Measurements from ENCODE around the gene TUBB4A.

The TUBB4A gene

GRCh38 chr19:6524311-6524710 lies 22.2 kb upstream of the TUBB4A start:
- Histone ChIP-seq H3K36me3 (ENCODE audit: insufficient read depth, low read length) (no peaks in the 10 kb centered on the region), H4K20me1 (ENCODE audit: insufficient read depth, low read length) (no peaks in the 10 kb centered on the region), H3K4me1 (ENCODE audit: insufficient read depth, low read length, severe bottlenecking) (peaks cover 76% of the 10 kb centered on the region), H3K4me2 (ENCODE audit: low read length) (no peak overlapping the region), H3K27ac (ENCODE audit: low read depth, low read length, poor library complexity, severe bottlenecking) (peak overlapping the region; percentile 96), H3K9ac (ENCODE audit: low read length) (no peak overlapping the region; the same call in 1 of the 2 replicates), H3K4me3 (ENCODE audit: low read depth, low read length, poor library complexity, severe bottlenecking) (no peak overlapping the region), H3F3A (ENCODE audit: insufficient read depth, low read length) (peaks cover 6% of the 10 kb centered on the region), H2AFZ (ENCODE audit: low read length) (no peak overlapping the region), H3K79me2 (ENCODE audit: insufficient read depth, low read length) (no peaks in the 10 kb centered on the region), H3K27me3 (ENCODE audit: insufficient read depth, low read length) (no peaks in the 10 kb centered on the region), H3K9me2 (ENCODE audit: low read depth, low read length) (no peaks in the 10 kb centered on the region), H3K9me3 (ENCODE audit: low read length) (no peaks in the 10 kb centered on the region)
- TF ChIP-seq, protein P1, sequence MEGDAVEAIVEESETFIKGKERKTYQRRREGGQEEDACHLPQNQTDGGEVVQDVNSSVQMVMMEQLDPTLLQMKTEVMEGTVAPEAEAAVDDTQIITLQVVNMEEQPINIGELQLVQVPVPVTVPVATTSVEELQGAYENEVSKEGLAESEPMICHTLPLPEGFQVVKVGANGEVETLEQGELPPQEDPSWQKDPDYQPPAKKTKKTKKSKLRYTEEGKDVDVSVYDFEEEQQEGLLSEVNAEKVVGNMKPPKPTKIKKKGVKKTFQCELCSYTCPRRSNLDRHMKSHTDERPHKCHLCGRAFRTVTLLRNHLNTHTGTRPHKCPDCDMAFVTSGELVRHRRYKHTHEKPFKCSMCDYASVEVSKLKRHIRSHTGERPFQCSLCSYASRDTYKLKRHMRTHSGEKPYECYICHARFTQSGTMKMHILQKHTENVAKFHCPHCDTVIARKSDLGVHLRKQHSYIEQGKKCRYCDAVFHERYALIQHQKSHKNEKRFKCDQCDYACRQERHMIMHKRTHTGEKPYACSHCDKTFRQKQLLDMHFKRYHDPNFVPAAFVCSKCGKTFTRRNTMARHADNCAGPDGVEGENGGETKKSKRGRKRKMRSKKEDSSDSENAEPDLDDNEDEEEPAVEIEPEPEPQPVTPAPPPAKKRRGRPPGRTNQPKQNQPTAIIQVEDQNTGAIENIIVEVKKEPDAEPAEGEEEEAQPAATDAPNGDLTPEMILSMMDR (IDR thresholded peaks at IDR 0.05; ENCODE audit: low read length) = no peak
- no peak for TF ChIP-seq EZH2 (IDR thresholded peaks at IDR 0.05; ENCODE audit: borderline replicate concordance, low read length)

DNA sequence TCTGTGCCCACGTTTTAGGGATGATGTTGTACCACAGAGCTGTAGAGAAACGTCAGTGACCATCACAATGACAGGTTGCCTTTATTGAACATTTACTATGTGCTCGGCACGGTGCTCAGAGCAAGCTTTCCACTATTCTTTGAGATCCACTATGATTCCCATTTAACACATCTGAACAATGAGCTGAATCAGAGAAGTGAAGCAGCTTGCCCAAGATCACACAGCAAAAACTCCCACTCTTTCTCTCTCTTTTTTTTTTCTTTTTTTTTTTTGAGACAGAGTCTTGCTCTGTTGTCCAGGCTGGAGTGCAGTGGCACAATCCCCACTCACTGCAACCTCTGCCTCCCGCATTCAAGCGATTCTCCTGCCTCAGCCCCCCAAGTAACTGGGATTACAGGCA lies 20.6 kb upstream of the TUBB4A start:
- Histone ChIP-seq H3K4me1 (ENCODE audit: insufficient read depth, low read length, severe bottlenecking) (peaks cover 76% of the 10 kb centered on the region), H4K20me1 (ENCODE audit: insufficient read depth, low read length) (no peaks in the 10 kb centered on the region), H3K9me2 (ENCODE audit: low read depth, low read length) (no peaks in the 10 kb centered on the region), H3K9me3 (ENCODE audit: low read length) (no peaks in the 10 kb centered on the region), H3F3A (ENCODE audit: insufficient read depth, low read length) (peaks cover 8% of the 10 kb centered on the region), H3K79me2 (ENCODE audit: insufficient read depth, low read length) (no peaks in the 10 kb centered on the region), H3K27ac (ENCODE audit: low read depth, low read length, poor library complexity, severe bottlenecking) (peak overlapping the region; percentile 96), H2AFZ (ENCODE audit: low read length) (no peak overlapping the region), H3K27me3 (ENCODE audit: insufficient read depth, low read length) (no peaks in the 10 kb centered on the region), H3K9ac (ENCODE audit: low read length) (peak overlapping the region; percentile 50), H3K4me3 (ENCODE audit: low read depth, low read length, poor library complexity, severe bottlenecking) (peak overlapping the region; percentile 45), H3K36me3 (ENCODE audit: insufficient read depth, low read length) (no peaks in the 10 kb centered on the region), H3K4me2 (ENCODE audit: low read length) (peak overlapping the region; percentile 55)
- TF ChIP-seq, protein P1 (IDR thresholded peaks at IDR 0.05; ENCODE audit: low read length) = no peak
- no peak for TF ChIP-seq EZH2 (IDR thresholded peaks at IDR 0.05; ENCODE audit: borderline replicate concordance, low read length)

- H3K9me3 ChIP-seq (ENCODE audit: low read length) = no peaks in the 10 kb centered on the region
Measured at GRCh38 chr19:6521718-6522646, 19.9 kb upstream of the TUBB4A start.

More at GRCh38 chr19:6521718-6522646, 19.9 kb upstream of the TUBB4A start:
- Histone ChIP-seq H2AFZ (ENCODE audit: low read length) (no peak overlapping the region), H3K27ac (ENCODE audit: low read depth, low read length, poor library complexity, severe bottlenecking) (peak overlapping the region; percentile 96), H3K79me2 (ENCODE audit: insufficient read depth, low read length) (no peaks in the 10 kb centered on the region), H3K27me3 (ENCODE audit: insufficient read depth, low read length) (no peaks in the 10 kb centered on the region), H3K4me2 (ENCODE audit: low read length) (peak overlapping the region; percentile 55), H3K4me1 (ENCODE audit: insufficient read depth, low read length, severe bottlenecking) (peaks cover 76% of the 10 kb centered on the region), H3K9me2 (ENCODE audit: low read depth, low read length) (no peaks in the 10 kb centered on the region), H4K20me1 (ENCODE audit: insufficient read depth, low read length) (no peaks in the 10 kb centered on the region), H3K9ac (ENCODE audit: low read length) (peak overlapping the region; percentile 50), H3K4me3 (ENCODE audit: low read depth, low read length, poor library complexity, severe bottlenecking) (peak overlapping the region; percentile 45), H3K36me3 (ENCODE audit: insufficient read depth, low read length) (no peaks in the 10 kb centered on the region), H3F3A (ENCODE audit: insufficient read depth, low read length) (peaks cover 13% of the 10 kb centered on the region)
- TF ChIP-seq, protein P1 (IDR thresholded peaks at IDR 0.05; ENCODE audit: low read length) = no peak
- TF ChIP-seq EZH2 (IDR thresholded peaks at IDR 0.05; ENCODE audit: borderline replicate concordance, low read length) = no peak
